GM20000 (cell line): ENCODE measurements around the gene ETDB.
"Not testable (repeated sequence)": the region's sequence is repeated elsewhere in the genome, so short reads cannot be mapped to it uniquely, and the experiment has no call there.

Source experiments
- DNase-seq: peaks from one replicate; pipeline ENCODE4 v3.0.0; 2012; ENCODE audit warnings: low spot score
- CTCF ChIP-seq: IDR thresholded peaks from 2 replicates; pipeline ENCODE4 v1.5.1; 2012; ENCODE audit warnings: mild to moderate bottlenecking, control low read depth; ENCODE audit errors: extremely low read depth, missing control alignments

The ETDB gene

GRCh38 chrX:135120056-135120576 lies at the start of gene ETDB:
ETDB (minus strand) TSS chrX:135120526; CDS start chrX:135119261, 1,265 bp downstream.
- DNase-seq = not testable (repeated sequence)

GRCh38 chrX:135169534-135169933 lies 49.2 kb upstream of the ETDB start:
- DNase-seq = not testable (repeated sequence)

- DNase-seq = no peak
Measured at GRCh38 chrX:135168486-135168885, 48.2 kb upstream of the ETDB start.

GRCh38 chrX:135154688-135155087 lies 34.4 kb upstream of the ETDB start:
- DNase-seq = not testable (repeated sequence)

More at GRCh38 chrX:135168486-135168885, 48.2 kb upstream of the ETDB start:
- no peak for TF ChIP-seq CTCF

- not testable (repeated sequence) for DNase-seq
Measured at GRCh38 chrX:135126145-135126544, 5.8 kb upstream of the ETDB start.

- not testable (repeated sequence) for DNase-seq
Measured at GRCh38 chrX:135116064-135116463, 4.3 kb downstream of the ETDB start.

GRCh38 chrX:135114392-135114791 lies 5.9 kb downstream of the ETDB start:
- TF ChIP-seq CTCF = no peak
- DNase-seq = peak; percentile 31

GRCh38 chrX:135112743-135113142 lies 7.6 kb downstream of the ETDB start:
- no peak for DNase-seq
- TF ChIP-seq CTCF = no peak

- DNase-seq = peak; percentile 23
- TF ChIP-seq CTCF = peak; percentile 71
Measured at GRCh38 chrX:135112096-135112729, 8.1 kb downstream of the ETDB start.

- TF ChIP-seq CTCF = no peak
- DNase-seq = no peak
Measured at GRCh38 chrX:135109554-135109953, 10.8 kb downstream of the ETDB start.
